Left renal cortex interstitium (tissue), 4 donors: ENCODE data around the gene TBCD. TPM values are rescaled to one million over a fixed set of nuclear protein-coding genes. Genes with fewer than 3 reads are reported as not detected.

Experiments
- DNase-seq, 4 donors: peaks; one replicate each; pipeline ENCODE4 v3.0.0-alpha.2; 2013; ENCODE audit warnings: low read depth in 4 of 4, low spot score in 2 of 4, missing footprints in 1 of 4
- polyA plus RNA-seq, 4 donors: library from polyadenylated mRNA; unstranded; fragments of 120-200 nt; gene quantifications; one replicate each; pipeline ENCODE4 v1.2.1, GENCODE V29; 2013; ENCODE audit not compliant: insufficient read length in 4 of 4

The TBCD gene
- polyA plus RNA-seq, 4 donors, result 60.5 to 87.2 (median 73.3) TPM

- no peak for DNase-seq
These were observed 92.2 kb downstream of the TBCD start for GRCh38 chr17:82843904-82844680.

- DNase-seq, result no peak
These were observed 92.9 kb downstream of the TBCD start for GRCh38 chr17:82844796-82845162.

- DNase-seq, result no peak
These were observed 93.4 kb downstream of the TBCD start for GRCh38 chr17:82845163-82845807.

- DNase-seq, result no peak
These were observed 94.3 kb downstream of the TBCD start for GRCh38 chr17:82846061-82846691.

- no peak for DNase-seq
These were observed 96.2 kb downstream of the TBCD start for GRCh38 chr17:82848022-82848592.

GRCh38 chr17:82849076-82849945 lies 97.4 kb downstream of the TBCD start:
- no peak for DNase-seq

- DNase-seq, result no peak
These were observed 99.5 kb downstream of the TBCD start for GRCh38 chr17:82851381-82851780.

- DNase-seq, result no peak
These were observed 102.4 kb downstream of the TBCD start for GRCh38 chr17:82854226-82854625.

- no peak for DNase-seq
These were observed 104.5 kb downstream of the TBCD start for GRCh38 chr17:82856361-82856760.

- no peak for DNase-seq
These were observed 106.7 kb downstream of the TBCD start for GRCh38 chr17:82858376-82859126.

- peak in 1 of 4 donors; percentile 78 for DNase-seq
These were observed 107.9 kb downstream of the TBCD start for GRCh38 chr17:82859431-82860403.

GRCh38 chr17:82860606-82861392 lies 108.9 kb downstream of the TBCD start:
- DNase-seq, result no peak

- no peak for DNase-seq
These were observed 109.5 kb downstream of the TBCD start for GRCh38 chr17:82861393-82861775.

- no peak for DNase-seq
These were observed 110.3 kb downstream of the TBCD start for GRCh38 chr17:82862191-82862590.

GRCh38 chr17:82862737-82863382 lies 111.0 kb downstream of the TBCD start:
- no peak for DNase-seq

- DNase-seq, result no peak
These were observed 111.6 kb downstream of the TBCD start for GRCh38 chr17:82863383-82863940.
